GDM1 (cell line): ENCODE data around the gene FER1L5.

ENCODE experiments used
- DNase-seq: peaks from one replicate; lab custom pipeline; 2025; lab: John Stamatoyannopoulos, UW

Gene FER1L5

DNA sequence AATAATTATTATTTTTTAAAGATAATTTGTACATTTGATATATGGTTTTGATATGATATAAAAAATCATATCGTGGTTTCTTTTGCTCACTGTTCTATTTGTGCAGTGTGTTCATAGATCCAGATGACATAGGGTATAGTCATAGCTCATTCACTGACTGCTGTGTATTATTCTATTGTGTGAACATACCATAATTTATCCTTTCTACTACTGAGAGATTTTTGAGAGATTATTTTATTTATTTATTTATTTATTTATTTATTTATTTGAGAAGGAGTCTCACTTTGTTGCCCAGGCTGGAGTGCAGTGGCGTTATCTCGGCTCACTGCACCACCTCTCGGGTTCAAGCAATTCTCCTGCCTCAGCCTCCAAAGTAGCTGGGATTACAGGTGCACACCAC, 39.0 kb downstream of the FER1L5 start:
- DNase-seq, result no peak

- DNase-seq, result no peak
These were observed 40.7 kb downstream of the FER1L5 start for GRCh38 chr2:96683307-96683706.

DNA sequence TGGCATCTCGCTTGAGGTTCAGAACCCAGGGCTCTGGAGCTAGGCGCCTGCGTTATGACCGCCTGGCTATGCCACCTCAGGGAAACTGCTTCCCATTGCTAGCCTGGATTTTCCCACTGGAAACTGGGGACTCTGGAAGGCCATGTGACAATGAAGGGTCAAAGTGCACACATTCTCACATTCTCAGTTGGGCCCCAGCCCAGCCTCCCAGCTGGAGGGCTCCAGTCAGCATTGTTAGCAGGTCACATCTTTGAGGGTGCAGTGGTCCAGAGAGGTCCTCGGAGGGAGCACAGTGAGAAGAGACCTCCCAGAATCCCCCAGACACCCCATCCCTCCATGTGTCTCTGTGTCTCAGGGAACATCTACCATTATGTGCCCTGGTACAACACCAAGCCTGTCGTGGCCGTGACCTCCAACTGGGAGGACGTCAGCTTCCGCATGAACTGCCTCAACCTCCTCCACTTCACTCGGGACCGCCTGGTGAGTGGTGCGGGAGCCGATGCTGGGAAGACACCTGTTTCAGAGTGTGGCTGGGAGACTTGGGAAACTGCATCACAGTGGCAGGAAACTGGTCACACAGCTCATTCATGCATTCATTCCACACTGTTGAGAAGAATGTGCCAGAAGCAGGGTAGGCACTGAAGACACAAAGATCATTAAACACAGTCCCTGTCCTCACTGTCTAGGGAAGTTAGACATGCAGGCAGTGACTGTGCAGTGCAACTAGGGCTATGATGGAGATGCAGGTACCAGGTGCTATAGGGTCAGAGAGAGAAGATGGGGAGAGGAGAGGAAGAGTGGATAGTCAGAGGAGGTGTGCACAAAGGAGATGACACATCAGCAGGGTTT, 41.6 kb downstream of the FER1L5 start:
- no peak for DNase-seq

- DNase-seq, result no peak
These were observed 42.5 kb downstream of the FER1L5 start for GRCh38 chr2:96684883-96685576.

DNA sequence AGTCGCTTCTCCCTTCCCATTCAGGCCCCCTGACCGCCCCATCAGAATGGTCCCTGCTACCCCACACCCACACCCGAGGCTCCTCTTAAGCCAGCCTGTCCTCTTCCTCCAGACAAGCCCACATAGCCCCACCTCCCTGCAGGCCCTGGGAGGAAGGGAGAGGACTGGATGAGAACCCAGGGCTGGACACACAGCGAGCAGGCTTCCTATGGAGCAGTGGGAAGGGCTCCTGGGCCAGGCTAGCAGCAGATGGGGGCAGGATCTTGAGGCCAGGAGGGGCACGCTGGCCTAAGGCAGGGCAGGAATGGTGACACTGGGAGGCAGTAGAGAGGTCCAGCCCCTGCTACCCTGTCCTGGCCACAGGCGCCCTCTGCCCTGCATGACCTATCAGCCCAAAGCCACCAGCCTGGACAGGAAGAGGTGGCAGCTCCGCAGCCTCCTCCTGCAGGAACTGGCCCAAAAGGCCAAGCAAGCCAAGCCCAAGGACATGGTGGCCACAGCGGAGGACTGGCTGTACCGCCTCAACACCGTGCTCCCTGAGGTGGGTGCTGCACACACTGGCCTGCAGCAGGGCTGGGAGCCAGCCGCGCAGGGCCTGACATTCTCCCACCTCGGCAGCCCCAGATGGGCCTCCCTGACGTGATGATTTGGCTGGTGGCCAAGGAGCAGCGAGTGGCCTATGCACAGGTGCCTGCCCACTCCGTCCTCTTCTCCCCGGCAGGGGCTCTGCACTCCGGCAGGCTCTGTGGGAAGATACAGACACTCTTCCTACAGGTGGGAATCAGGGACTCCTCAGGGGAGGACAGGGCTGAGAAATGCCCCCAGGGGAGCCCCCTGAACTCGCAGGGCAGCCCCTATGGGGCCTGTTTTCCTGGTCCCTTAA, 43.3 kb downstream of the FER1L5 start:
- no peak for DNase-seq

DNA sequence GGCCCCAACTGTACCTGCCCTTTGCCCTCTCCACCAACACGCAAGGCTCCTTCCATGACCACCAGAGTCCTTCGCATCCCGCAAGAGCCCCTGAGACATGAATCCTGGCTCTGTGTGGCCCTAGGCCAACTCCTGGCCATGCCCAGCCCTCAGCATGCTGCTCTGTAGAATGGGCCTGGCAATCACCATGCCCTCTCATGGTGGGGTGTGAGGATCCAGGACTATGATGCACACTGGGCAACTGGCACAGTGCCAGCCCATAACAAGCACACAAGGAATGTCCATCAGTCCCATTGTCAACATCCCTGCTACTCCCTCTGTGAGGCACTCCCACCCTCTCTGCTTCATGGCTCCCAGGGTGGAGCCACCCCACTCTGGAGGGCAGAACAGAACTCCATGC, 44.7 kb downstream of the FER1L5 start:
- no peak for DNase-seq

DNA sequence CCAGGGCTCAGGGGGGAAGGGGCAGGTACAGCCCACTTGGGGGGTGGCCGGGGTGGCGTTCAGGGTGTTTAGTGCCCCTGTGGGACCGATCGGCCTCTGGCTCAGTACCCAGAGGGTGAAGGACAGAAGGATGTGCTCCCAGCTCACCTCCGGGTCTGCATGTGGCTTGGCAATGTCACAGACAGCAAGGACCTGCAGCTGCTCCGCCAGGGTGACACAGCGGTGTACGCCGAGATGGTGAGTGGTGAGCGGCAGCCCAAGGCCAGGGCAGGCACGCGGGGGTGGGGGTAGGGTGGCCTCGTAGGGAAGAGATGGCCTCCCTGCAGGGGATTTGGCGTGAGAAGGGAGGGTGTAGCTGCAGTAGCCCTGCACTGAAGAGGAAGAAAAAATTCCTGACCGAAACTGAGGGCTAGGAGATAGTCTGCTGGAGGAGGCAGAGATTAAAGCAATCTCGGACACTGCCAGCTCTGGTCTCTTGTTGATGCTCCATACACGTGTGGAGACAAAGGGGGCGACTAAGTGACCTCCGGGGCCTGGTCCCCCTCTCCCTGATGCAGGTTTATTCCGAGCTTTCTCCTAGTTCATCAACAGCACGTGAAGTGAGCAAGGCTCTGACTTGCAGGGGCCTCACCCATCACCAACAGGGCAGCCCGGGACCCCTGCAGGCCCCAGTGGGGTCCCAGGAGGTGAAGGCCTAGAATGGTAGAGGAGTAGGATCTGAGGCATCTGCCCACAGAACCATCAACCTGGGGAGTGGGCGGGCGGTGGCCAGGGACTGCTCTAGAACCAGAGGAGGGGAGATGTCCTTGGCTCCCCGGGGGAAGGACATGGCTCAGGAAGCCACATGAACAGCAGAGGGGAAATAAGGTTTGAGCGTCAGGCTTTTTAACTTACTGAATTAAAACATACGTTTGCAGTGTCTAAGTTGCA, 45.4 kb downstream of the FER1L5 start:
- DNase-seq, result no peak

GRCh38 chr2:96688649-96689430, 46.3 kb downstream of the FER1L5 start:
- DNase-seq, result no peak

GRCh38 chr2:96689431-96689991, 46.9 kb downstream of the FER1L5 start:
- no peak for DNase-seq

GRCh38 chr2:96690306-96691021, 47.9 kb downstream of the FER1L5 start:
- no peak for DNase-seq

DNA sequence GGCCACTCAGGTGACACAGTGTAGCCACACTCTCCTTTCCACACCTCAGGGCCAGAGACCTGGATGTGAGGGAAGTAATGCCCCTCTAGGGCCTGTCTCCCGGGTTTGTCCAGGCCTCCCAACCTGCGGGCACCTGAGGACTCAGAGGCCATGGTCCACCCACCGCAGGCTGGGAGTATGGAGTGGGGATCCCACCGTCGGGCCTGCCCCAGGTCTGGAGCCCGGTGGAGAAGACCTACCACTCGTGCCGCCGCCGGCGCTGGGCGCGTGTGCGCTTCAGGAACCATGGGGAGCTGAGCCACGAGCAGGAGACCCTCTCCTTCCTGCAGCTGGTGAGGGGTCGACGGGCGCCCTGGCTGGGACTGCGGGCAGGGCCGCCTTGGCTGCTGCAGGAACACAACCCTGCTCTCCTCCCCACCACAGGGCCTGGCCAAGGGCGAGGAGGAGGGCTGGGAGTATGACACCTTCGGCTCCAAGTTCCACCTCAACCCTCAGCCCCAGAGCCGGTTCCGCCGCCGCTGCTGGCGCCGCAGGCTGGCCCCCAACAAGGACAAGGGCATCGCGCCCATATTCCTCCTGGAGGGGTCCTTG, 48.6 kb downstream of the FER1L5 start:
- DNase-seq, result no peak

- no peak for DNase-seq
These were observed 49.8 kb downstream of the FER1L5 start for GRCh38 chr2:96692094-96692971.

DNA sequence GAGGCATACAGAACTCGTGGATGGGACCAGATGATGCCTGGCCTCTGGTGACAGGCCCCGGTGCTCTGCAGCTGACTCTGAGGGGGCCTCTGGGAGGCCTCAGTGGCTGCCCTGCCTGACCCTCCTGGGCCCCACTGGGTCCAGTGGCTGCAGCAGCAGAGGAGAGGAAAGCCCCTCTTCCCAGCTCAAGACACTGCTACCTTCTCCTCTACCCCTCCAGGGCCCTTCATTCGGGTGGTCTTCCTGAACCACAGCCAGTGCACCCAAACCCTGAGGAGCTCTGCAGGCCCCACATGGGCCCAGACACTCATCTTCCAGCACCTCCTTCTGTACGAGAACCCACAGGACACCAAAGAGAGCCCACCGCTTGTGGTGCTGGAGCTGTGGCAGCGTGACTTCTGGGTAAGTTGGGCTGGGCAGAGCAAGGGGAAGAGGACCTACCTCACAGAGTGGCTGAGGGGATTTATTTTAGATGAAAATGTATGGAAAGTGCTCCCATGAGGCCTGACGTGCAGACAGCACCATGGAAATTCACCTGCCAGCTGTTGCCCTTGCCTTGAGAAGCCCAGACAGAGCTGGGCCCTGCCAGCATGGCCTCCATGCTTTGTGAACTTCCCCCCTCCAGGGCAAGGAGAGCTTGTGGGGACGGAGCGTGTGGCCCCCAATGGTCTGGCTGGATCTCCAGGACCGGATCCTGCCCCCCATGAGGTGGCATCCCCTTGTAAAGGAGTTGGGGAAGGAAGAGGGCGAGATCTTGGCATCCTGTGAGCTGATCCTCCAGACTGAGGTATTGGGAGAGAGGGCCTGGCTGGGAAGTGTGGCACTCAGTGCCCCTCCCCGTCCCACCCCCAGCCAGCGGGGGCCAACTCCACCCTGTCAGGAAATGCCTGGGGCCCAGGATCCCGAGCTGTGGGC, 51.0 kb downstream of the FER1L5 start:
- DNase-seq, result no peak

DNA sequence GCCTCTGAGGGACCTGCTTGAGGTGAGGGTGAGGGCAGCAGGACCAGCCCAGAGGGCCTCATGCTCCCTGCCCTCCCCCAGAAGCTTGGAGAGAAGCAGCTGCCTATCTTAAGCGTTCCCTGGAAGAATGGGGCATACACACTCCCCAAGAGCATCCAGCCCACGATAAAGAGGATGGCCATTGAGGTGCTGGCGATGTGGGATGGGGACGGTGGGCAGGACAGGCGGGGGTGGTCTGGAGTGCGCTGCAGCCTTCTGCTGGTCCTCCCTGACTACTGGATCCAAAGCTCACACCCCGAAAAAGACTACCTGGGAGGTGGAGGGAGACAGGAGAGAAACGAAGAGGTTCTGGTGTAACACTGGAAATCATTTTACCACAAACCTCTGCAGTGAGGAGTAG, 51.7 kb downstream of the FER1L5 start:
- no peak for DNase-seq

GRCh38 chr2:96694816-96695455, 52.4 kb downstream of the FER1L5 start:
- DNase-seq, result no peak

DNA sequence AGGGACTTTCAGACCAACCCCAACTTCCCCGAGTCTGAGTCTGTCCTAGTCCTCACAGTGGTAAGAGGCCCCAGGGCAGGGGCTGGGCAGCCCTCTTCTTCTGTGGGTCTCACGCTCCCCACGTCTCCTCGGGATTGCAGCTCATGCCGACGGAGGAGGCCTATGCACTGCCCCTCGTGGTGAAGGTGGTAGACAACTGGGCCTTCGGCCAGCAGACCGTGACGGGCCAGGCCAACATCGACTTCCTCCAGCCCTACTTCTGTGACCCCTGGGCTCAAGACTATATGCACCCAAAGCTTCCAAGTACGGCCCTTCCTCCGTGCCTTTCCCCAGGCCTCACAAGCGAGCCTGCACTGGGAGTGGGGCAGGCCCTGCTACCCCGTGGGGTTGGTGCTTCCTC, 53.0 kb downstream of the FER1L5 start:
- no peak for DNase-seq

DNA sequence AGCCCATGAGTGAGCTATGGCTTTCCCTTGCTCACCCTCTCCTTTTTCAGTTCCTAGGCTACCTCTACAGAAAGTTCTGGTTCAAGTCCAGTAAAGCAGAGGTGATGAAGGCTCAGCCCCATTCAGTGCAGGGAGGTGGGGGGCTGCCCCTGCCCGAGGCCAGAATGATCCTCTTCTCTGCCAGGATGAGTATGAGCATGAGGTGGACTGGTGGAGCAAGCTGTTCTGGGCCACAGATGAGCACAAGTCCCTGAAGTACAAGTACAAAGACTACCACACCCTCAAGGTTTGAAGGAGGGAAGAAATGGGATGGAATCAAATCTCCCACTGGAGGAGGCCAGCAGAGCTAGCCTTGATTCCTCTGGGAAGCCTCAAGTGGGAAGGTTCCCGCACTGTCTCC, 54.9 kb downstream of the FER1L5 start:
- DNase-seq, result no peak
